ENCODE measurements around the gene GNA12.

- TF ChIP-seq REST (IDR thresholded peaks at IDR 0.05; ENCODE audit: low read depth) = no peak
- no peak for TF ChIP-seq FOXM1 (IDR thresholded peaks at IDR 0.05; ENCODE audit: borderline replicate concordance, low read depth)
- TF ChIP-seq YY1 (IDR thresholded peaks at IDR 0.05; ENCODE audit: low read depth) = no peak
- TF ChIP-seq EGR1 (IDR thresholded peaks at IDR 0.05) = no peak
- no peak for TF ChIP-seq EP300 (IDR thresholded peaks at IDR 0.05; ENCODE audit: borderline replicate concordance)
- TF ChIP-seq RAD21 (IDR thresholded peaks at IDR 0.05; ENCODE audit: low read depth) = no peak
- TF ChIP-seq CREB1 (IDR thresholded peaks at IDR 0.05; ENCODE audit: low read depth) = no peak
- no peak for TF ChIP-seq TEAD4 (IDR thresholded peaks at IDR 0.05)
- TF ChIP-seq MAX (IDR thresholded peaks at IDR 0.05) = no peak
- TF ChIP-seq TCF12 (IDR thresholded peaks at IDR 0.05; ENCODE audit: low read depth) = no peak
- TF ChIP-seq CEBPB (IDR thresholded peaks at IDR 0.05) = no peak
- no peak for TF ChIP-seq ZBTB7A (IDR thresholded peaks at IDR 0.05; ENCODE audit: low read depth)
These were observed 68.7 kb downstream of the GNA12 start for GRCh38 chr7:2775376-2775775.

All from Ishikawa (cell line).